CD4-positive, alpha-beta T cell treated with Interleukin-6 at 100 ng/mL for 8 hours (primary cell): ENCODE measurements around the gene MACROD2.

Experiments used
- DNase-seq: peaks from one replicate; pipeline ENCODE4 v3.0.0-alpha.2; 2020; ENCODE audit warnings: mixed read lengths, low spot score

The MACROD2 gene

DNA sequence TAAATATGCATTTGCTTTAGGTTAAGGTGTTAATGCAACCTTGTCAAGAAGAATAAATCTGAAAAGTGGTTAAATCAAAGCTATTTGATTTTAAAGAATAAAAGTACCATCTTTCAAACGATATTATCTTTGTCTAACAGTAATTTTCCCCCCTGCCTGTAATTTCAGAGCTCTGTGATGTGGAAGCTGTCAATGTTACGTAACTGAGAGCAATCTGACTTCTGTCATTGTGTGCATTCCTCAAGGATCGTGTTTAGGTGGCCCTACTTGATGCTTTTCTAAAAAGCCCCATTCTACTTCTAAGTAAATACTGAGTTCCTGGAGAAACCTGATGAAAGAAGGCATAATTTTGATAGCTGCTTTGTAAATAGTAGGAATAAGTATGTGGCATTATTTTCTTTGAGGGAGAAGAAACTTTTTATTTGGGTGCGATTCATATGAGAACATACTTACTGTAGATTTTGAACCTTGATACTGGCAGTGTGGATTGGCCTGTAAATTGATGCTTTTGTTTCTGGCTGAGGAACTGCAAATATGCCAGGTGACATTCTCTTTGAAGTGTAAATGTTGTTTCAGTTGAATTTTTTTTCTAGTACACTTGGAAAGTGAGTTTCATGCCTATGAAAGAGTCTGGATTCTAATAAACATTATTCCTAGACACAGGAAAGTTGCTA, 871.7 kb downstream of the MACROD2 start:
- no peak for DNase-seq

DNA sequence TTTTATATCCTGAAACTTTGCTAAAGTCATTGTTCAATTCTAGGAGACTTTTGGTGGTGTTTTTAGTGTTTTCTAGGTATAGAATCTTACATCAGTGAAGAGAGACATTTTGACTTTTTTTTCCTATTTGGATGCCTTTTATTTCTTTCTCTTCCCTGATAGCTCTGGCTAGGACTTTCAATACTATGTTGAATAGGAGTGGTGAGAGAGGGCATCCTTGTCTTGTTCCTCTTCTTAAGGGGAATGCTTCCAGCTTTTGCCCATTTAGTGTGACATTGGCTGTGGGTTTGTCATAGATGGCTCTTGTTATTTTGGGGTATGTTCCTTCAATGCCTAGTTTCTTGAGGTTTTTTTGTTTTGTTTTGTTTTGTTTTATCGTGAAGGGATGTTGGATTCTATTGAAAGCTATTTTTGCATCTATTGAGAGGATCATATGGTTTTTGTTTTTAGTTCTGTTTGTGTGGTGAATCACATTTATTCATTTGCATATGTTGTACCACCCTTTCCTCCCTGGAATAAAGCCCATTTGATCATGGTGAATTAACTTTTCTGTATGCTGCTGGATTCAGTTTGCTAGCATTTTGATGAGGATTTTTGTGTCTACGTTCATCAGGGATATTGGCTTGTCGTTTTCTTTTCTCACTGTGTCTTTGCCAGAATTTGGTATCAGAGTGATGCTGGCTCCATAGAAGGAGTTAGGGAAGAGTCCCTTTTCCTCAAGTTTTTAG, 882.1 kb downstream of the MACROD2 start:
- DNase-seq, result no peak

DNA sequence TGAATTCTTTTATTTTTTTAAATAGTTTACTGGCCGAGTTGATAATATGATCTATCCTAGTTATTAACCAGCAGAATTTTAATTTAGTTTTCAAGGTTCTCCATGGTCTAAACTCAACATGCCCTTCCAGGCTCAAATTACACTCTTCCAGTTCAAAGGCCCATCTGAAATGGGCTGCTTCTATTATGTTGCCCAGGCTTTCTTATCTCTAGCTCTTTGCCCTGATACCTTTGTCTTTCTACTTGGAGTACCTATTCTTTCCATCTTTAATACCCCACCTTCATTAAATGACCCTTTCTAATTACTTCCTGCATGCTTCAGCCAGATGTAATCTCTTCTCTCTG, 883.3 kb downstream of the MACROD2 start:
- DNase-seq, result no peak

DNA sequence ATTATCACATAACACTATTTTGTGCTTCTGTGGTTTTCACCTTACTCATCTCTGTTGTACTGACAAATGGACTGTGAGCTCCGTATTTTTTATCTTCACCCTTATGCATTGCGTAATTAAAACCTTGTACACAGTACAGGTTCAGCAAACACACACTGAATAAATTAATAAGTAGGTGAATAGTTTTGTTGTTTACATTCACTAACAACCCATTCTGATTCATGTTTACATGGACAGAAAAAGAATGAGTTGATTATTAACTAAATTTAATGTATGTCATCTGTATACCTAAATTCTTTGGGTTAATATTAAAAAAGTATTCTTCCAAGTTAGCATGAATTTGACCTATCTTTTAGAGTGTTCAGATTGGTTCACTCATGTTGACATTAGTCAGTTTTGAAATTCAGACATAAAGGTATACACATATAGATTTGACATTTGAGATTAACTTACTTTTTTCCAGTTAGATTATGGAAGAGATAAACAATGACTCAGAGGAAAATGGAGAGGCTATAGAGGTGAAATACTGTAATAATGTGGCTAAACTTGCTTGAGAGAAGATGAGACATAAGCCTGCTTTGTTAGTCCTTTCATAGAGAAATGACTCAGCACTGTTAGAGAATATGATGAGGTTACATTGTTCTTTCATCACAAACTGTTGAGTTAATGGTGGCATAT, 883.8 kb downstream of the MACROD2 start:
- no peak for DNase-seq

DNA sequence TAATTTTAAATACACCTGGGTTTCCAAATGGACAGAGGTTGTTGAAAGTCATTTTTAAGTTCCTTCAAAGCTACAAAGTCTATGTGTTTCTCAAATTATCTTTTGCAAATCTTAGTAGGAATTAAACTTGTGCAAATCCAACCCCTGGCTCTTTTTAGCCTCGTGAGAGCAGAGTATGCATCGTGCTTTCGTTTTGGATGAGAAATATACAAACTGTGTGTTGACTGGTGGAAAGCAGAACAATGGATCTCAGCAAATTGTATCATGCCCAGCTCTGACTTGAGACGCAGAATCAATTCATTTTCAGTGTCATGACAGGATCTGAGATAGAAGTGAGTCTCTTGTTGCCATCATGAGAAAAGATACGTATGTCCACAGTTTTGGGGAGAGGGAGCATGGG, 884.5 kb downstream of the MACROD2 start:
- no peak for DNase-seq

- DNase-seq, result no peak
Observed at GRCh38 chr20:14881518-14881917, 886.2 kb downstream of the MACROD2 start.

GRCh38 chr20:14882157-14882556, 886.8 kb downstream of the MACROD2 start:
- DNase-seq, result no peak

- no peak for DNase-seq
Observed at GRCh38 chr20:14882846-14883245, 887.5 kb downstream of the MACROD2 start.

- no peak for DNase-seq
Observed at GRCh38 chr20:14883324-14883723, 888.0 kb downstream of the MACROD2 start.

DNA sequence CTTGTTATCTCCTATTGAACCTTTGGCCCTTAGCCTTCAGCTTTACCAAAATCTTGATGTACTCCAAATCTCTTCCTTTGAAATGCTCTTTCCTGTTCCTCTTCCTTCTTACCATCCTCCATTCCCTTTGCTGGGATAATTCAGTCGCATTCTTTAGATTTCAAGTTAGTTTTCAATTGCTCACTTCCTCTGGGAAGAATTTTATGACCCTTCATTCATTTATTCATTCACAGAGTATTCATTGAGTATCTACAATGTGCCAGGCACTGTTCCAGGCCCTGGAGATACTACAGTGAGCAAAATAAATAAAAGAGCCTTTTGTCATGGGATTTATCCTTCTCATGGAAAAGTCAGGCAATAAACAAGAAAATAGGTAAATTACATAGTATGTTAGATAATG, 890.3 kb downstream of the MACROD2 start:
- no peak for DNase-seq

- DNase-seq, result no peak
Observed at GRCh38 chr20:14888134-14888533, 892.8 kb downstream of the MACROD2 start.

GRCh38 chr20:14889496-14890255, 894.4 kb downstream of the MACROD2 start:
- DNase-seq, result no peak

DNA sequence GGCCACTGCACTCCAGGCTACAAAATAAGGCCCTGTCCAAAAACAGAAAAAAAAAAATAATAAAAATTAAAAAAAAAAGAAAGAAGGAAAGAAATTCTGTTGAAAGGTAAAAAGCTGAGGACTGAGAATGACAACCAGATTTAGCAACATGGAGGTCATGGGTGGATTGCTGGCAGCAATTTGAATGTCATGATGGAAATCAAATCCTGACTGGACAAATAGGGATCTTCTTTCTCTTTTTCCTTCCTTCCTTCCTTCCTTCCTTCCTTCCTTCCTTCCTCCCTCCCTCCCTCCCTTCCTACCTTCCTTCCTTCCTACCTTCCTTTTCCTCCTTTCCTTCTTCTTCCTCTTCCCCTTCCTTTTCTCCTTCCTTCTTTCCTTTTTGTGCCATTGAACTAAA, 895.4 kb downstream of the MACROD2 start:
- no peak for DNase-seq

DNA sequence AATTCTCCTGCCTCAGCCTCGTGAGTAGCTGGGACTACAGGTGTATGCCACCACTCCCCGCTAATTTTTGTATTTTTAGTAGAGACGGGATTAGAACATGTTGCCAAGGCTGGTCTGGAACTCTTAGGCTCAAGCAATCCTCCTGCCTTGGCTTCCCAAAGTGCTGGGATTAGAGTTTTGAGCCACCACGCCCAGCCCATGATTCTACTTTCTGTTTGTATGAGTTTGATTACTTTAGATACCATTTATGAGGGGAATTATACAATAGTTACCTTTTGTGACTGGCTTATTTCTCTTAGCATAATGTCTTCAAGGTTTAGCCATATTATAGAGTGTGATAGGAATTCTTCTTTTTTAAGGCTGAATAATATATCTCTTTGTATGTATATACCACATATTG, 897.5 kb downstream of the MACROD2 start:
- DNase-seq, result no peak

DNA sequence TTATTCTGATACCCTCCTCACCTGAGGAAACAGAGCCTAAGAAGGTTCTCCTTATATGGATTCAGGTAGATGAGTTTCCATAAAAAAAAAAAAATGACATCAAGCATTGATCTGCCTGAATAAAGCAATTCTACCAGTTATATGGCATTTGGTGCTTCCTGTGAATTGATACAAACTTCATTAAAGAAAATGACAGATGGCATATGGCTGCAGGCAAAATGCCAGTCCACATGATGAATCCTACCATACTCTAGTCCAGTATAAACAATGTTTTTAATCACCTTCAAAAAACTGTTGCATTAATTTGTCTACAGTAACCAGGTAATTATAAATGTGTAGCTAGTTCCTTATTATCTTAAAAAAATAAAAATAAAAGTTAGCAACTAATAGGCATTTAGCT, 901.3 kb downstream of the MACROD2 start:
- no peak for DNase-seq

DNA sequence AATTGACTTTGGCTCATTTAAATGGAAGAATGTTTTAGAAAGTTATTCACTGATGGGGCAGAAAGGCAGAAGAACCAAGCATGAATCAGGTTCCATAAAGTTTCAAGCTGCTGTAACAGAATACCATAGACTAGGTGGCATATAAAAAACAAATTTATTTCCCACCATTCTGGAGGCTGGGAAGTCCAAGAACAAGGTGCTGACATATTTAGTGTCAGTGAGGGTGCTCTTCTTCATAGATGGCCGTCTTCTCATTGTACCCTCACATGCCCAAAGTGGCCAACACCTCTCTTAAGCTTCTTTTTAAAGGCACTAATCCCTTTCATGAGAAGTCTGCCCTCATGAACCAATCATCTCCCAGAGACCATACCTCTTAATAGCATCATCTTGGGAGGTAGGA, 902.3 kb downstream of the MACROD2 start:
- no peak for DNase-seq

GRCh38 chr20:14902432-14903089, 907.2 kb downstream of the MACROD2 start:
- DNase-seq, result no peak

DNA sequence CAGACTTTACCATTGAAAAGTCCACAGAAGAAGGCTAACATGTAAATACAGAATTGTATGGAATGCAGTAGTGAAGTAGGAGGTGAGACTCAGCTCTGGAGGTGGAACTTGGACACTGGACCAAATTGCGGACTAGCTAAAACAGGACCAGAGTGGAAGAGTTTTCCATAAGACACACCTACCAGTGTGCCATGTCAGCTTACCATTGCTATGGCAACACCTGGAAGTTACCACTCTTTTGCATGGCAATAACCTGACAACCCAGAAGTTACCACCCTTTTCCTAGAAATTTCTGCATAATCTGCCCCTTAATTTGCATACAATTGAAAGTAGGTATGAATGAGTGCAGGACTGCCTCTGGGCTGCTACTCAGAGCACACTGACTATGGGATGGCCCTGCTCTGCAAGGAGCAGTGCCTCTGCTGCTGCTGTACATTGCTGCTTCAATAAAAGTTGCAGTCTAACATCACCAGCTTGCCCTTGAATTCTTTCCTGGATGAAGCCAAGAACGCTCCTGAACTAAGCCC, 911.7 kb downstream of the MACROD2 start:
- DNase-seq, result no peak

DNA sequence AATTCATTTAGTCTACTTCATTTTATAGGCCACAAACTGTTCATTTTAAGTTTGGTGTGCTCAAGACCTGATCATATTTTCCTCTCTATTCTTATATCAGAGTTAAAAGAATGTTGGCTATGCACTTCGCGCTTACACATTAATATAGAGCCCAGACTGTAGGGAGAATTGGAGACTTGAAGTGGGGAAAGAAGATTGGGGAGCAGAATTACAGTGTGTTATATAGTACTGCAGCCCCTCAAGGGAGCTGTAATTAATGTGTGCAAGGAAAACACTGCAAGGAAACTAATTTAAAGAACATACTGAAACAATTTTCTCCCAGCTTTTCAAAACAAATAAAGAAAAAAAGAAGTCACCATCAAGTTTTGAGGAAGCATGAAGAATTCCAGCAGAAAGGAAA, 914.8 kb downstream of the MACROD2 start:
- DNase-seq, result no peak

DNA sequence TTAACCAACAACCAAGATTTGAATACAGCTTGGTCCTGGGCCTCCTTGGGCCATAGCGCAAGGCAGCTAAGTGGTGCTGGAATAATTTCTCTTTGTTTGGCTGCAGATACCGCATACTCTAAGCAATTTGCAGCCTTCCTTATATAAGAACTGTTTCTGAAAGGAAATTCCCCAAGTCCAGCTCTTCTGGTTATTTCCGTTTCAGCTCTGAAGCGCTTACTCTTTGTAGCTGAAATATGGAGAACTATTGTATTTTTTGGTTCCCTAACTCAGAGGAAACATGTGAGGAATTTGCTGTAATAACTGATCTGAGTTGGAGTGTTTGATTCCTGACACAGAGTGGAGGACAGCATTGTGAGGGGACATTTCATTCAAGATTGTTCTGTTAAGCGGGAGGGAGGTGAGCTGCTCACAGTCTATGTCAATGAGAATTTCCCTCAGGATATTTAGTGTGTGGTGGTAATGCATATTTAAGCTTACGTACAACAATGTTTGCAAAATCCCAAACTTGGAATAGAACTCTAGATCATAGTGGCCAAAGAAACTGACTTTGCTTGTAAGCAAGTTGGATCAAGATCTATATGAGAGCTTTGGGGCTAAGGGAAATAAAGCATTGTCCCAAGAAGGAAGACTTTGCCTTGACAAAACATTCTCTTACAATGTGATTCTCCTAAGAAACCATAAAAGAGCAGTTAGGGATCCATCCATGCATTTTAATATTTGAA, 918.7 kb downstream of the MACROD2 start:
- no peak for DNase-seq

DNA sequence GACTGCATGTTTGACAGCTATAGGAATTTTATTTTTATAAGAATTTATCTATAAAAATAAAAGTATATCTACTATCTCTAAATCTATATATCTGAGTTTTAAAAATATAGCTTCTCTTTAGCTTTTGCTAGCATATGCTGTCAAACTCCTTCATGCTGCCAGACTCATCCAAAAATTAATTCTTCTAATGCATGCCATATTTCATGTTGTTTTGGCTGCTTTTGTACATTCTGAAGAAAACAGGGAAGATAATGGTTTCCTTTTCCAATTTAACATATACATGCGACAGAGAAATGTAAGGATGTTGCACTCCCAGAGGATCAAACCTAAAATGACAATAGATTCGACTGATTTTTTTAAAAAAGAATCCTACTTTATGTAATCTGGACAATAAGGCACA, 919.3 kb downstream of the MACROD2 start:
- no peak for DNase-seq
